ENCODE measurements around the gene ASL. TPM values are rescaled to one million over a fixed set of nuclear protein-coding genes. Genes with fewer than 3 reads are reported as not detected.

ASL gene
- total and polyA plus RNA-seq, 7 donors: 3.3 to 32.9 (median 6.5) TPM

GRCh38 chr7:66076462-66077329 lies 1.1 kb downstream of the ASL start:
- peak overlapping the region; percentile 79 for H3K27ac ChIP-seq
- peak overlapping the region; percentile 95 for H3K4me3 ChIP-seq
- WGBS, 3 donors: 74 to 79% (median 75%) methylated on average over 11 of the region's 11 CpGs
- DNase-seq (no peak), ATAC-seq (no peak)
- no peak for TF ChIP-seq CTCF (IDR thresholded peaks at IDR 0.05)
- no peaks in the 10 kb centered on the region for H3K27me3 ChIP-seq (ENCODE audit: insufficient read depth in 3 of 3, low read length in 2 of 3)
- no peaks in the 10 kb centered on the region for H3K9me3 ChIP-seq
- H3K36me3 ChIP-seq (ENCODE audit: insufficient read depth in 1 of 2, low read depth in 1 of 2): peaks cover 0 to 6% of the 10 kb centered on the region in 2 donors
- intact Hi-C loops (cut with DNase I): loop anchor here (5.0 kb wide), 1 partner anchor 41 kb away; no protein-coding TSS in a partner anchor
- peaks cover 8% of the 10 kb centered on the region for H3K4me1 ChIP-seq

GRCh38 chr7:66078067-66078466 lies 2.4 kb downstream of the ASL start:
- intact Hi-C loops (cut with DNase I): loop anchor here (5.0 kb wide), 1 partner anchor 39 kb away; no protein-coding TSS in a partner anchor

GRCh38 chr7:66082083-66082482 lies 6.5 kb downstream of the ASL start:
- Histone ChIP-seq H3K27ac (no peak overlapping the region), H3K9me3 (no peaks in the 10 kb centered on the region), H3K27me3 (ENCODE audit: insufficient read depth in 3 of 3, low read length in 2 of 3) (no peaks in the 10 kb centered on the region), H3K4me1 (no peaks in the 10 kb centered on the region), H3K36me3 (ENCODE audit: insufficient read depth in 1 of 2, low read depth in 1 of 2) (peaks cover 0 to 13% of the 10 kb centered on the region in 2 donors), H3K4me3 (no peak overlapping the region)
- no peak for TF ChIP-seq CTCF (IDR thresholded peaks at IDR 0.05)
- 97 to 99% (median 99%) methylated on average over 6 of the region's 6 CpGs for WGBS, 3 donors
- ATAC-seq: no peak
- DNase-seq: no peak
- intact Hi-C loops (cut with DNase I): no loop called here

More at GRCh38 chr7:66078067-66078466, 2.4 kb downstream of the ASL start:
- peaks cover 0 to 6% of the 10 kb centered on the region in 2 donors for H3K36me3 ChIP-seq (ENCODE audit: insufficient read depth in 1 of 2, low read depth in 1 of 2)
- peaks cover 8% of the 10 kb centered on the region for H3K4me1 ChIP-seq
- no peak for TF ChIP-seq CTCF (IDR thresholded peaks at IDR 0.05)
- 81 to 86% (median 82%) methylated on average over 5 of the region's 5 CpGs for WGBS, 3 donors
- H3K9me3 ChIP-seq: no peaks in the 10 kb centered on the region
- H3K4me3 ChIP-seq: no peak overlapping the region
- no peak for ATAC-seq
- no peak overlapping the region for H3K27ac ChIP-seq
- no peaks in the 10 kb centered on the region for H3K27me3 ChIP-seq (ENCODE audit: insufficient read depth in 3 of 3, low read length in 2 of 3)
- DNase-seq: no peak

- Histone ChIP-seq H3K4me1 (no peaks in the 10 kb centered on the region), H3K36me3 (ENCODE audit: insufficient read depth in 1 of 2, low read depth in 1 of 2) (peaks cover 0 to 13% of the 10 kb centered on the region in 2 donors), H3K4me3 (no peak overlapping the region), H3K9me3 (no peaks in the 10 kb centered on the region), H3K27me3 (ENCODE audit: insufficient read depth in 3 of 3, low read length in 2 of 3) (no peaks in the 10 kb centered on the region), H3K27ac (no peak overlapping the region)
- DNase-seq (peak in 1 of 2 donors; percentile 32), ATAC-seq (no peak)
- no peak for TF ChIP-seq CTCF (IDR thresholded peaks at IDR 0.05)
- intact Hi-C loops (cut with DNase I): no loop called here
- 92 to 94% (median 93%) methylated on average over 16 of the region's 16 CpGs for WGBS, 3 donors
Measured at GRCh38 chr7:66082886-66083415, 7.3 kb downstream of the ASL start.

Data from psoas muscle (tissue), 8 donors.